T-helper 9 cell (primary cell): ENCODE data around the gene HSPA1A.

Experiments
- DNase-seq: peaks from one replicate; pipeline ENCODE4 v3.0.0-alpha.2; 2020
- total RNA-seq, 2 donors: gene quantifications; one replicate each; lab custom pipeline; 2026; lab: John Stamatoyannopoulos, UW

HSPA1A gene
- 4.3 to 26.2 reads per million in 2 donors for total RNA-seq

- DNase-seq: peak; percentile 33
Measured at GRCh38 chr6:31815025-31815838, at the start of gene HSPA1A, which contains the start of gene HSPA1L. Gene HSPA1A (plus strand): TSS chr6:31815543. CDS start chr6:31815757, 214 bp downstream. Gene HSPA1L (minus strand): TSS chr6:31815283. CDS start chr6:31811972, 3,311 bp downstream.

DNA sequence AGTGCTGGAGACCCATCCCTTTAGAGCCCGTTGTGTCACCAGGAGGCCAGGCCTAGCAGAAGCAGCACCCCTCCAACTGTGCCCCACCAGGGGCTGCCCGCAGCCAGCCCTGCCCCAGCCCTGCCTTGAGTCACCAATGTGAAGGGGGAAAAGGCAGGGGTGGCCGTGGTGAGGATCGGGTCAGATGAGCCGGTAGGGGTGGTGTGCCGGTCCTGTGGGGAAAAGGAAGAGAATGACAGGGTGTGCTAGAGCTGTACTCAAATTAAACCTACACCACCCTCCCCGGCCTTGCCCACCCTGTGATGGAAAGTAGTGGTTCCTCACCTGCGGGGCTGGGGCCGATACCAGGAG, 49.8 kb upstream of the HSPA1A start:
- no peak for DNase-seq

GRCh38 chr6:31765910-31766794, 49.2 kb upstream of the HSPA1A start:
- no peak for DNase-seq

DNA sequence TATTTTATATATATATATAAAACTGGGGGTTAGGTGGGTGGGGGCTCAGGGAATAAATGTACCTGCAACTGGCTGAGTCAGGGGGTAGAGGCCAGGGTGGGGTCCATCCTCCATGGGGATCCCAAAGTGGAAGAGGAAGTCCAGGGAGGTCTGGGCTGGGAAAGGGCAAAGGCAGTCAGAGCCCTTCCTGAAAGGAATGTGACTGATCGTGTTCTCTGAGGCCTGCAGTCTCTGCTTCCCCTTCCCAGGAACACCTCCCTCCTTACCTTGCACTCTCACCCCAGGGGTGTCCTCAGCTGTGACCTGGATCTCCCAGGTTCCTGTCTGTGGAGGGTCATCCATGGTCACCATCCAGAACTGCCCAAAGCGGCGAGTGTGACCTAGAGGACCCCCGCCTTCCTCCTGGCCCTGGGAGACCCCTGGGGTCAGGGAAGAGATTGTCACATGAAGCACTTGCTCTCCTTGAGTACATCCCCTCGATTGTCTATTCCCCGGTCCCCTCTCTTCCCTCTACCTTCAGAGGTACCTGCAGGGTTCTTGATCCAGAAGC, 48.2 kb upstream of the HSPA1A start:
- DNase-seq: no peak

DNA sequence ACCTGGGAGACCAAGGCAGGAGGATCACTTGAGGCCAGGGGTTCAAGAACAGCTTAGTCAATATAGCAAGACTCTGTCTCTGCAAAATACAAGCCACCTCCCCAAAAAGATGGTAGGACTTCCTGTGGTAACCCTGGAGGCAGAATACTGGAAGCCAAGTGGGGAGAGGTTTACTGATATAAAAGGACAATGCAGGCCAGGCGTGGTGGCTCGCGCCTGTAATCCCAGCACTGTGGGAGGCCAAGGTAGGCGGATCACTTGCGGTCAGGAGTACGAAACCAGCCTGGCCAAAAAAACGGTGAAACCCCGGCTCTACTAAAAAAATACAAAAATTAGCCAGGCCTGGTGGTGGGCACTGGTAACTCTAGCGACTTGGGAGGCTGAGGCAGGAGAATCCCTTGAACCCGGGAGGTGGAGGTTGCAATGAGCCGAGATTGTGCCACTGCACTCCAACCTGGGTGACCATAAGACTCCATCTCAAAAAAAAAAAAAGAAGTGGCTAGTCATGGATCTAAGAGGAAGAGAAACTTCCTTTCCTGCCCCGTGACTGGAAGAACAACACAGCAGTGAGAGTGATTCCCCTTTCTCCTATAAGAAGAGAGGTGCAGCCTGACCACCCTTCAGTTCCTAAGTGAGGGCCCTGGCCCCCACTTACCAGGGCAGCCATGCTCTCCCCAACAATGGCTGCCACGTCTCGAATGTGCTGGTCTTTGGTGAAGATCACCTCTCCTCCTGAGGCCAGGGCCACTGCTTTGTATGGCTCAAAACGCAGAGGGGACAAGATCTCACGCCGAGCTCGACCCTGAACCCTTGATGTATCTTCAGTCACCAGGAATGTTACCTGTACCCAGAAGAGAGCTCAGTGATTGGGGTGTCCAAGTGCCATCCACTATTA, 46.7 kb upstream of the HSPA1A start:
- no peak for DNase-seq

DNA sequence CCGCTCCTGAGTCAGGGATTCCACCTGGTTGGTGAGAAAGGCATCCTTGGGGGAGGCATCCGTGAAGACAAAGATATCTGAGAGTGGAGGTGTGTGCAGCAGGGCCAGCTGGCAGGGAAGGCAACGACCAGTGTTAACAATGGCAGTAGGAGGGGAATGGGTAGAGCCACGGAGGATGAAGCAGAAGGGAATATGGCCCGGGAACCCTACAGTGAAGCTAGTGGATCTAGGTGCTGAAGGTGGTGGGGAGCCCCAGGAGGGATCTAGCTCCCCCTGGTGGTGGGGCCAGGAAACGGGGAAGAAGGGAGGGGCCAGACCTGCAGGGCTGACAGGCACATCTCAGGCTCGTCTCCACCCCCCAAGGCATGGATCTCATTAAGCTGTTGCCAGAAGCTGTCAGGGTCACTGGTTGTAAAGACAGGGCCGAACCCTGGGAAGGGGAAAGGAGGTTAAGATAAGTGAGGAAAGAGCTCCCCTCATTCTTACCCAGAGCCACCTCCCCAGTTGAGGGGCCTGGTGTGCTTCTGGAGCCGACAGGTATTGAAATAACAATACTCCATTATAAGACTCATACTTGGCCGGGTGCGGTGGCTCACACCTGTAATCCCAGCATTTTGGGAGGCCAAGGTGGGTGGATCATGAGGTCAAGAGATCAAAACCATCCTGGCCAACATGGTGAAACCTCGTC, 45.5 kb upstream of the HSPA1A start:
- DNase-seq: peak; percentile 77

DNA sequence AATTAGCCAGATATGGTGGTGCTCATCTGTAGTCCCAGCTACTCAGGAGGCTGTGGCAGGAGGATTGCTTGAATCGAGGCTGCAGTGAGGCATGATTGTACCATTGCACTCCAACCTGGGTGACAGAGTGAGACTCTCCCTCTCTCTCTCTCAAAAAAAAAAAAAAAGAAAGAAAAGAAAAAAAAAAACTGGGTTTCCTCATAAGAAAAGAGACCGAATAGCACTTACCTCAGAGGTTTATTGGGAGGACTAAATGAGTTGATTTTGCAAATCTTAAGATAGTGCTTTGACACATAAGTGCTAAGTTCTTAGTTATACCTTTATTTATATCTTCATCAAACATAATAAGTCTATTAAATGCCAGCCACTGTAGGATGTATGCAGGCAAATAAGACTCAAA, 44.5 kb upstream of the HSPA1A start:
- no peak for DNase-seq

GRCh38 chr6:31771992-31772358, 43.4 kb upstream of the HSPA1A start:
- no peak for DNase-seq

- no peak for DNase-seq
Measured at GRCh38 chr6:31775184-31775583, 40.2 kb upstream of the HSPA1A start.

DNA sequence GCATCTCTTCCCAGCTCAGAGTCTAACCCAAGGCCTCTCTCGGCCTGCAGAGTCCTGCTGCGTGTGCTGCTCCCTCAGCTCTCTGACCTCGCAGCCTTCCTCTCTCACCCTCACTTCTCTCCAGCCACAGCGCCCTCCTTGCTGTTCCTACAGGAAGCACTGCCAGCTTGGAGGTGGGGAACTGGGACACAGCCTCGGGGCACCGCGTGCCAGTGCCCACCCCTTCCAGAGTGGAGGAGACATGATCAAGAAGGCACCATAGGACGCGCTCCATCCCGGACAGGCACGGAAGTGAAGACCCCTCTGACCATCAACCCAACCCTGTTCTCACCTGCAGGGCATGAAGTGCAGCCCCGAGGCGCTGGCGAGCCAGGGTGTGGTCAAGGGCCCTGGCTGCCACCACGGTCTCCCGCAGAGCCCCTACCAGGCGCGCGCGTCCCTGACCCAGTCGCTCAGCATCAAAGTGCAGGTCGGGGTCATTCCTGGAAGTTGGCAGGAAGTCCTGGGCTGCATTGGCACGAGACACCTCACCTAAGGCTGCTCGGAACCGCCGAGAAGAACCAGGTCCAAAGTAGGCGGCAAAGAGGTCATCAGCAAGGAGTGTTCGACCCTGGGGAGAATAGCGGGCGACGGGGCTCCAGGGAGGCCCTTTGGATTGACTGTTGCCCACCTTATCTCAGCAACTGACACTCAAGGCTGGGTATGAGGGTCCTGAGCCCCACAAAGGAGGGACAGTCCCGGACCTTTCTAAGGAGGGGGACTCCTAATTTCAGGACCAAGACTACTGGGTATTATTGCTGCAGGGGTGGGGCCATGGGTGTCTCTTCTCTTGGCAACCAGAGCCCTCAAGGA, 39.5 kb upstream of the HSPA1A start:
- no peak for DNase-seq

GRCh38 chr6:31776485-31776988, 38.8 kb upstream of the HSPA1A start:
- no peak for DNase-seq

DNA sequence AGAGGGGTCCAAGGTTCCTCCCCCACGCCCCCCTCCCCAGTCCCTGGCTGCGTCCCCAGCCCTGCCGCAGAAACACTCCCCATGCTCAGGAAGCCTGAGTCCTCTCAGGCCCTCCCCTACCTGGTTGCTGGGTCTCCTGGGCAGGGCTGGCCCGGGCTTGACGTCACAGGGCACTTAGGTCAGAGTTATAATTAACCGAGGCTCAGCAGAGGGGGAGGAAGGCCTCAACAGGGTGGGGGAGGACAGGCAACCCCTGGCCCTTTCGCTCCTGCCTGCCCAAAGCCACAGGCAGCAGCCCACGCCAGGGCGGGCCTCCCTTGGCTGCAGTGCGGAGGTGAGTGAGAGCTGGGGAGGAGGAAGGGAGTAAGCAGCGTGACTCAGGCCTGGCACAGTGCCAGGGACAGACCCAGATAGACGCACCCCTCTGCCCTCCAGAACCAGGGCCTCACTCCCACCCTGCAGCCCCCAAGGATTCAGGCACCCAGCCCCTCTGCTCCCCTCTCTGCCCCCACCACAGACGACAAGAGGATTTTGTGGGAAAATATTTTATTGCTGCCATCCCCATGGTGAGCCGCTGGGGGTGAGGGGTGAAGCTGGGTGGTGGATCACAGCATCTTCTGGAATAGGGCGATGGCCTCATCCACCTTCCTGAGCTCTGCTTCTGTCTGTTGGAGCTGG, 38.2 kb upstream of the HSPA1A start, which contains the start of gene VWA7:
Gene VWA7 (minus strand): TSS at position 340 of the 678 bp plus-strand sequence. CDS start 549 bp downstream, outside the sequence.
- peak; percentile 53 for DNase-seq

- DNase-seq: no peak
Measured at GRCh38 chr6:31777667-31778050, 37.7 kb upstream of the HSPA1A start.

DNA sequence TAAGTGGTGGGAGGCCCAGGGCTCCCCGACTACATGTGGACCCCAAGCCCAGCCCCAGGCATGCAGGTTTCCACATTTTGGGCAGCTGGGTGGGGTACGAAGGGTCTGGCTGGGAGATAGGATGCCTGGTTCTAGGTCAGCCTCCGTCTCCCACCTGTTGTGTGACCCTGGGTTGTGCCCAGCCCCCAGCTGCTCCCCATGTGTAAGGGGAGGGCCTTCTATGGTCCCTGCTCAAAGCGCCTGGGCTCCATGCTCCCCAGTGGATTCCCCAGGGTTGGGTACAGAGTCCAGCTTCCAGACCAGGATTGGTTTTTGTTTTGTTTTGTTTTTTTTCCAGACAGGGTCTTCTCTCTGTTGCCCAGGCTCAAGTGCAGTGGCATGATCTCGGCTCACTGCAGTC, 37.1 kb upstream of the HSPA1A start:
- DNase-seq: no peak

- DNase-seq: no peak
Measured at GRCh38 chr6:31778999-31779885, 36.1 kb upstream of the HSPA1A start.

GRCh38 chr6:31779908-31780307, 35.4 kb upstream of the HSPA1A start:
- no peak for DNase-seq

- no peak for DNase-seq
Measured at GRCh38 chr6:31780507-31781243, 34.7 kb upstream of the HSPA1A start.
